BLaER1 (cell line): ENCODE data around the gene UBE2C.

Experiments used
- H3K27ac ChIP-seq: shearing (Covaris generic); formaldehyde crosslinking; 2 replicates; pipeline ENCODE4 v1.8.1; 2022
- H3K27me3 ChIP-seq: shearing (Covaris generic); formaldehyde crosslinking; 2 replicates; pipeline ENCODE4 v1.8.1; 2022
- H3K36me3 ChIP-seq: shearing (Covaris generic); formaldehyde crosslinking; 2 replicates; pipeline ENCODE4 v1.8.1; 2022
- H3K4me1 ChIP-seq: shearing (Covaris generic); formaldehyde crosslinking; 2 replicates; pipeline ENCODE4 v1.8.1; 2022
- H3K4me2 ChIP-seq: shearing (Covaris generic); formaldehyde crosslinking; 2 replicates; pipeline ENCODE4 v1.8.1; 2022
- H3K4me3 ChIP-seq: shearing (Covaris generic); formaldehyde crosslinking; 2 replicates; pipeline ENCODE4 v1.8.1; 2022
- H3K9ac ChIP-seq: shearing (Covaris generic); formaldehyde crosslinking; 2 replicates; pipeline ENCODE4 v1.8.1; 2022
- H3K9me3 ChIP-seq: shearing (Covaris generic); formaldehyde crosslinking; 2 replicates; pipeline ENCODE4 v1.8.1; 2022
- H4K20me1 ChIP-seq: shearing (Covaris generic); formaldehyde crosslinking; 2 replicates; pipeline ENCODE4 v1.8.1; 2022
- Cebpa-rat ChIP-seq: shearing (Covaris generic); IDR thresholded peaks from 2 replicates; pipeline ENCODE4 v1.8.1; 2022

UBE2C gene

DNA sequence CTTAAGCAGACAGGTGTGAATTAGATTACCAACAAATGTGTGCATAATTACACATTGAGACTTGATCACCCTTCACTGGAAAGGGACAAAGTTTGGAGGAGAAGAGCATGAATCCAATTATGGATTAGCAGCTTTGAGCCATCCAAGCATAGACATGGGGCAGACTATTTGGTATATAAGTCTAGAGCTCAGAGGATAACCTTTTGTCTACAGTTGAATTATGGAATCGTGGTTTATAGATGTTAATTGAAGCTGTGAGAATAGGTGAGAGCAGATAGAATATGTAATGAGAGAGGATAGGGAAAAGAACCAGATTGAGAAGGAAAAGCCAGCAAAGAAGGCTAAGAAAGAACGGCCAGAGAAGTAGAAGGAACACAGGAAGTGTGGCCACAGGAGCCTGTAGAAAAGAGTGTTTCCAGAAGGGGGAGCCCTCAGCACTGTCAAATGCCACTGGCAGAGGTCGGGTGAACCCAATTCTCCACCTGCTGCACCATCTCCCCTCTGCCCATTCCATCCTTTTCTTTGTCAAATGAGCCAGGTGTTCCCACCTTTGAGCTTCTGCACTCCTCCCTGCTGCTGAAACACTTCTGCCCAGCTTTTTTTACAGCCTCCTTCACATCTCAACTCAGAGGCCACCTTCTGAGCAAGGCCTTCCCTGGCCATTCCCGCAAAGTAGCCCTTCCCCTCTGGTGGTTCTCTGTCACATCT, 13.4 kb upstream of the UBE2C start:
- TF ChIP-seq Cebpa-rat = no peak
- Histone ChIP-seq H4K20me1 (no peaks in the 10 kb centered on the region), H3K4me2 (no peak overlapping the region), H3K36me3 (peaks cover 63% of the 10 kb centered on the region), H3K4me3 (no peak overlapping the region), H3K27ac (no peak overlapping the region), H3K4me1 (no peaks in the 10 kb centered on the region), H3K9me3 (no peaks in the 10 kb centered on the region), H3K27me3 (no peaks in the 10 kb centered on the region), H3K9ac (no peak overlapping the region)

DNA sequence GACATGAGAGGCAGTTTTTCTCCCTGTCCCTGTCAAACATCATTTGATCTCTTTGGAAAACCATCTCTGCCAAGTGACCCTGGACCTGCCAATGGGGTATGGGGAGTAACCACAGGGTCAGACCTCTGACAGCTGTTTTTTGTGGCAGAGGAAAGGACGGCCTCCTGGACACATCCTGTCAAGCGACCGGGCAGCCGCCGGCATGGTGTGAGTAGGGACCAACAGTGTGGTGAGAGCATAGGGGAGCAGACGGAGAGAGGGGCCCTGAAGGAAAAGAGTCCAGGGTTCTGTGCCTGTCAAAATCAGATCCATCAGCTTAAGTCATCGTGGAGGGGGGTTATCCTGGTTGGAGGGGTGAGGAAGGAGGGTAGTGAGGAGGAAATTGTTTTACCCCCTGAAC, 10.6 kb upstream of the UBE2C start:
- H3K4me3 ChIP-seq = no peak overlapping the region
- H3K27me3 ChIP-seq = no peaks in the 10 kb centered on the region
- H3K27ac ChIP-seq = no peak overlapping the region
- no peaks in the 10 kb centered on the region for H3K9me3 ChIP-seq
- H3K36me3 ChIP-seq = peaks cover 65% of the 10 kb centered on the region
- no peak overlapping the region for H3K9ac ChIP-seq
- no peaks in the 10 kb centered on the region for H3K4me1 ChIP-seq
- no peaks in the 10 kb centered on the region for H4K20me1 ChIP-seq
- no peak overlapping the region for H3K4me2 ChIP-seq
- TF ChIP-seq Cebpa-rat = no peak

DNA sequence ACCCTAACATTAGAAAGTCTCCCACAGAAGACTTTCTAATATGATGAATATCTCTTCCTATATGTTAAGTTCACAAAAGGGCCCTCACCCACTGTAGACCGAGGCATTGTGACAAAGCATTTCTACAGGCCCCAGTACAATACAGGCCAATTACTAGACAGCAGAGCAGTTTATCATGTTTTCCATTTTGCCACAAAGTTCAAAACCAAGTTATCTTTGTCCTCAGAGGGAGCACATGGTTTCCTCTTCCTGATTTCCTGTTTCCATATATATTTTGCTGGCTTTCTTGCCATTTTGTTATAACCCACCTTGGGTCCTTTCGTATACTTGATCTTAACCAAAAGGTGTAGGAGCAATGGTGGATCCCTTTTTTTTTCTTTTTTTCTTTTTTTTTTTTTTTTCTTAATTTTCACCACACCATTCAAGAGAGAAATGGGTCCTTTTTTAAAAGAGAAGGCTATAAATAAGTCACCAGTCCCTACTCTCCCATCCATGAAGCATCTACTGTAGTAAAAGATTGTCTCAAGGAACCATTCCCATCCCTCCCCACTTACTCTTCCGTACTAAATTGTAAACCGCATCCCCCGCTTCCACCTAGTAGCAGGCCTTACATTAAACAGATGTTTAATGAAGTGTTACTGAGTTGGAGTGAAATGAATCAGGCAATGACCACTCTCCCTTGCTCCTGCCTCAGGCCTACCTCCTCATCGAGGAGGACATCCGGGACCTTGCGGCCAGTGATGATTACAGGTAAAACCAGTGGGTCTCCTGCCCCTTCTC, 2.1 kb upstream of the UBE2C start:
- no peak overlapping the region; the same call in 1 of the 2 replicates for H3K4me3 ChIP-seq
- H3K4me1 ChIP-seq = peaks cover 32% of the 10 kb centered on the region
- H3K27ac ChIP-seq = 0 out of 2 replicates have a peak overlapping the region, but pooled peaks have one; percentile 7

DNA sequence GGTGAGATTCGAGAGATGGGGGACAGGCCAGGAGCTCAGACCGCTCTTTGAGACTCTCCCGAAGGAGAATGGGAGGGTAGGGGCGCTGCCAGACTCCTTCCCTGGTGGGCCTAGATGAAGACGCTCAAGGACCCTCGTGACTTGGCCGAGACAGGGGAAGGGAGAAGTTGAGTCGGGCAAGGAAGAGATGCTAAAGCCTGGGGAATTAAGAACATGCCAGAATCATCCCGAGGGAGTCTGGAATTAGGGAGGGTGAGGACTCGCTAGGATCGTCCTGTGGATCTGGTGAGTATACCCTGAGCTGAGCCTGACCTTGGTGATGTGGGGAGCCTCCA, 529 bp downstream of the UBE2C start:
- peak overlapping the region; percentile 84 for H3K9ac ChIP-seq
- TF ChIP-seq Cebpa-rat = no peak
- peaks cover 40% of the 10 kb centered on the region for H3K4me1 ChIP-seq
- peak overlapping the region; percentile 78 for H3K4me3 ChIP-seq
- H3K27me3 ChIP-seq = peaks cover 14% of the 10 kb centered on the region; the same call in 1 of the 2 replicates
- peak overlapping the region; percentile 84 for H3K27ac ChIP-seq
- peaks cover 19% of the 10 kb centered on the region for H3K9me3 ChIP-seq
- H4K20me1 ChIP-seq = no peaks in the 10 kb centered on the region
- peak overlapping the region; percentile 89 for H3K4me2 ChIP-seq
- H3K36me3 ChIP-seq = peaks cover 74% of the 10 kb centered on the region

More for the DNA sequence above, 2.1 kb upstream of the UBE2C start:
- Histone ChIP-seq H3K9me3 (peaks cover 19% of the 10 kb centered on the region), H3K36me3 (peaks cover 77% of the 10 kb centered on the region), H3K4me2 (peak overlapping the region; percentile 60), H4K20me1 (no peaks in the 10 kb centered on the region), H3K27me3 (peaks cover 14% of the 10 kb centered on the region; the same call in 1 of the 2 replicates), H3K9ac (no peak overlapping the region)
- no peak for TF ChIP-seq Cebpa-rat

DNA sequence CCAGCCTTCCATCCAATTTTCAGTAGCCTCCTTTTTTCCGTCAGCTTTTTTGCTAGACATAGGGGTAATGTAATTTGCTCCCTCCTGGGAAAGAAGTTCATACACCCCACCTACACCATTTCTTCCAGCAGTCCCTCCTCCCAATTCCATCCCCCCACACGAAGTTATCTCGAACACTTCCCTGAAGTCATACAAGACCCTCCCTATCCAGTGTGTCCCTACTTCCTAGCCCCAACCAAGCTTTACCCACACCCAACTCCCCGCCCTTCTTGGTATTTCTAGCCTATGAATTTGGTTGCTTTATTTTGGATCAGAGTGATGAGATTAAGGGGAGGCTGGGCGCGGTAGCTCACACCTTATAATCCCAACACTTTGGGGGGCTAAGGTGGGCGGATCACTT, 1.0 kb downstream of the UBE2C start:
- Histone ChIP-seq H3K4me1 (peaks cover 40% of the 10 kb centered on the region), H3K4me3 (peak overlapping the region; percentile 78), H3K27me3 (peaks cover 14% of the 10 kb centered on the region; the same call in 1 of the 2 replicates), H3K9ac (peak overlapping the region; percentile 84), H3K36me3 (peaks cover 69% of the 10 kb centered on the region), H3K9me3 (peaks cover 19% of the 10 kb centered on the region), H3K4me2 (peak overlapping the region; percentile 89), H3K27ac (peak overlapping the region; percentile 84; the same call in 1 of the 2 replicates), H4K20me1 (no peaks in the 10 kb centered on the region)
- TF ChIP-seq Cebpa-rat = no peak

DNA sequence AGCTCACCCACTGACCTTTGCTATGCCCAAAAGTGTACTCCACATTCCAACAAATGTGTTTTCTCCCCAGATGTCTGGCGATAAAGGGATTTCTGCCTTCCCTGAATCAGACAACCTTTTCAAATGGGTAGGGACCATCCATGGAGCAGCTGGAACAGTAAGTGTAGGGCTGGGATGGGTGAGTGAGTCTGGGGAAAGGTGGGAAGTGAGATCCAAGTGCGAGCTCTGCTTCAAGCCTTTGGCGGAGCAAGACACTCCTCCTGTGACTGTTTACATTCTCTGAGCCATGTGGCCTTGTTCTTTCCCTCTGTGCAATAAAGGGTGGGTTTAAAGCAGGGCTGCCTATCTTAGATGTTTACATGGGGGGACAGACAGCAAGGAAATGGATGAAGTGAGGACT, 1.9 kb downstream of the UBE2C start:
- TF ChIP-seq Cebpa-rat = no peak
- peaks cover 14% of the 10 kb centered on the region; the same call in 1 of the 2 replicates for H3K27me3 ChIP-seq
- peaks cover 61% of the 10 kb centered on the region for H3K36me3 ChIP-seq
- no peaks in the 10 kb centered on the region for H4K20me1 ChIP-seq
- peaks cover 40% of the 10 kb centered on the region for H3K4me1 ChIP-seq
- peak overlapping the region; percentile 29 for H3K4me2 ChIP-seq
- H3K27ac ChIP-seq = no peak overlapping the region
- no peak overlapping the region for H3K4me3 ChIP-seq
- H3K9ac ChIP-seq = no peak overlapping the region
- H3K9me3 ChIP-seq = peaks cover 19% of the 10 kb centered on the region

DNA sequence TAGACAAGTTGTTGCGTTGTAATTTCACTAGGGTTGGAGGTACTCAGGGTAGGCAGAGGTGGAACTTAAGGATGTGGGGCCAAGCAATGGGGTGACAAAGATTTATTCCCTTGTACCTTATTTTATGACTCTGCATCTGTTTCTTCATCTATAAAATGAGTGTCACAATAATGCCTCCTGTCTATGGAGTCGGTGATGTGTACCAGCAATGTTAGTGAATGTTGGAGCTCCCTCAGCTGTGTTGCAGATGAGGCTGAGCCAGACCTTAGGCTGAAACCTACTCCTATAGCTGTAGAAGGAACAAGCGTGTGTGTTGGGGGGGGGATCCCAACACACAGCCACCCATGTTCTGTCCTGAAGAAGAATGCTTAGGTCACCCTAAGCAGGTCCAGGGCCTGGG, 4.5 kb downstream of the UBE2C start:
- no peak for TF ChIP-seq Cebpa-rat
- H3K4me1 ChIP-seq = peaks cover 24% of the 10 kb centered on the region
- peaks cover 2% of the 10 kb centered on the region; the same call in 1 of the 2 replicates for H3K9me3 ChIP-seq
- no peak overlapping the region for H3K4me2 ChIP-seq
- peaks cover 21% of the 10 kb centered on the region for H3K27me3 ChIP-seq
- no peak overlapping the region for H3K9ac ChIP-seq
- H3K36me3 ChIP-seq = peaks cover 35% of the 10 kb centered on the region
- H4K20me1 ChIP-seq = no peaks in the 10 kb centered on the region
- H3K27ac ChIP-seq = no peak overlapping the region
- no peak overlapping the region for H3K4me3 ChIP-seq

DNA sequence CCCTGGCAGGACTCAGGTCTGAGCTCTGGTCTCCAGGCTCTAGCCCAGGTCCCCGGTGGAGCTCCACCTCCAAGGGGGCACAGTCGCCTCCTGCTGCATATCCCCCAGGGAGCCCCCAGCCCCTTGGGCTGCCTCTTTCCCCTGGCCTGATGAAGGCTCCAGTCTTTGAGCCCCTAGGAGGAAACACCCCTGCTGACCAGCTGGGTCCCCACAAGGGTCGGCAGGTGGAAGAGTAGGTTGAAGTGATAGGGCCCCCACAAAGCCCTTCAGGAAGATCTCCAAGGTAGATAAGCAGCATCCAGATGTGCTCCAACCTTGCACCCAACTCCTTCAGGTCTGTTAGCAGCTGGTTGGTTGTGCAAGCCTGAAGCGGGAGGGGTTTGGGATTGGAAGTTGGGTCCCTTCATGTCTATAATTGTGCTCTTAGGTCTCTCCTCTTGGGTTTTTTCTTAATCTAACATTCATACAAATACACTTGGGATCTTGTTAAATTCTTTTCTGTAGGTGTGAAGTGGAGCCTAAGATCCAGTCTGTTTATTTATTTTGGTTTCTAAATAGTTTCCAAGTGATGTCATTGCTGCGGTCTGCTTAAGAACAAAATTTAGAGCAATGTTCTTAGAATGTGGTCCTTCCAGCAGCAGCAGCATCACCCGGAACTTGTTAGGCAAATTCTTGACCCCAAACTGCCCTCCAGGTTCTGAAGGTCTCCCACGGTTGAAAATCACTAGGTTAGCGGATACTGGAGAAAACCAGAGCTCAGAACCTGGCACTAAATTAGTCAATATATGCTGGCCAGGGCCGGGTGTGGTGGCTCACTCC, 5.1 kb downstream of the UBE2C start:
- H3K4me1 ChIP-seq = peaks cover 23% of the 10 kb centered on the region

DNA sequence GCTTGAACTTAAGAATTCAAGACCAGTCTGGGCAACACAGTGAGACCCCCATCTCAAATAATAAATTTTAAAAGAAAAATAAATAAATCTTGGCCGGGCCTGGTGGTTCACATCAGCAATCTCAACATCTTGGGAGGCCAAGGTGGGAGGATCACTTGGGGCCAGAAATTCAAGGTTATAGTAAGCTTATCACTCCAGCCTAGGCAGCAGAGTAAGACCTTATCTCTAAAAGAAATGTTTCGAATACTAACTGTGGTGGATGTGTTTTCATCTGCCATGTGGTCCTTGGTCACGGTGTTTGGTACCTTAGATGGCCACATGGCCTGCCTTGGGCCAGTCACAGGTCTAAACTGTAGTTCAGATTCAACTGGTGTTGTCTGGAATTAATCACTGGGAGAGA, 5.8 kb downstream of the UBE2C start:
- no peak for TF ChIP-seq Cebpa-rat
- Histone ChIP-seq H3K4me1 (peaks cover 21% of the 10 kb centered on the region), H3K27ac (no peak overlapping the region), H3K4me3 (no peak overlapping the region), H3K36me3 (peaks cover 33% of the 10 kb centered on the region), H3K9ac (no peak overlapping the region), H3K27me3 (peaks cover 21% of the 10 kb centered on the region), H3K4me2 (no peak overlapping the region), H3K9me3 (no peaks in the 10 kb centered on the region), H4K20me1 (0 out of 2 replicates have a peak, but pooled peaks cover 8% of the 10 kb centered on the region)

More for the DNA sequence above, 5.1 kb downstream of the UBE2C start:
- Histone ChIP-seq H3K36me3 (peaks cover 33% of the 10 kb centered on the region), H3K4me2 (no peak overlapping the region), H3K4me3 (no peak overlapping the region), H3K9me3 (no peaks in the 10 kb centered on the region), H3K27ac (no peak overlapping the region), H3K9ac (no peak overlapping the region), H4K20me1 (0 out of 2 replicates have a peak, but pooled peaks cover 2% of the 10 kb centered on the region), H3K27me3 (peaks cover 21% of the 10 kb centered on the region)
- no peak for TF ChIP-seq Cebpa-rat
